Epithelial cell of prostate (primary cell): ENCODE data around the gene ATF7.
"Not testable (repeated sequence)": the region's sequence is repeated elsewhere in the genome, so short reads cannot be mapped to it uniquely, and the experiment has no call there.

Experiments used
- DNase-seq: peaks from one replicate; pipeline ENCODE4 v3.0.0-alpha.2; 2011; ENCODE audit warnings: low read depth, low spot score
- H3K27ac ChIP-seq: fragments of 450-650 bp; 2 replicates; pipeline ENCODE4 v1.5.1; 2017; ENCODE audit warnings: mild to moderate bottlenecking

The ATF7 gene

GRCh38 chr12:53492188-53492587, 134.0 kb downstream of the ATF7 start:
- no peak overlapping the region for H3K27ac ChIP-seq
- no peak for DNase-seq

GRCh38 chr12:53489242-53489864, 136.8 kb downstream of the ATF7 start:
- DNase-seq = no peak
- no peak overlapping the region for H3K27ac ChIP-seq

GRCh38 chr12:53486736-53487487, 139.3 kb downstream of the ATF7 start:
- H3K27ac ChIP-seq = no peak overlapping the region
- DNase-seq = no peak

GRCh38 chr12:53485955-53486735, 140.0 kb downstream of the ATF7 start:
- DNase-seq = no peak
- H3K27ac ChIP-seq = no peak overlapping the region

- DNase-seq = peak; percentile 67
- H3K27ac ChIP-seq = peak overlapping the region; percentile 72
Measured at GRCh38 chr12:53484686-53485575, 141.3 kb downstream of the ATF7 start.

GRCh38 chr12:53483979-53484377, 142.2 kb downstream of the ATF7 start:
- DNase-seq = no peak
- H3K27ac ChIP-seq = peak overlapping the region; percentile 72

- peak overlapping the region; percentile 72 for H3K27ac ChIP-seq
- no peak for DNase-seq
Measured at GRCh38 chr12:53483225-53483978, 142.8 kb downstream of the ATF7 start.

GRCh38 chr12:53482626-53483168, 143.5 kb downstream of the ATF7 start:
- no peak for DNase-seq
- H3K27ac ChIP-seq = peak overlapping the region; percentile 72

GRCh38 chr12:53481939-53482586, 144.1 kb downstream of the ATF7 start:
- peak overlapping the region; percentile 72 for H3K27ac ChIP-seq
- no peak for DNase-seq

GRCh38 chr12:53481458-53481857, 144.7 kb downstream of the ATF7 start:
- H3K27ac ChIP-seq = peak overlapping the region; percentile 72
- not testable (repeated sequence) for DNase-seq

- H3K27ac ChIP-seq = peak overlapping the region; percentile 72
- DNase-seq = no peak
Measured at GRCh38 chr12:53480491-53481442, 145.4 kb downstream of the ATF7 start.

- no peak for DNase-seq
- H3K27ac ChIP-seq = peak overlapping the region; percentile 72
Measured at GRCh38 chr12:53479331-53479730, 146.9 kb downstream of the ATF7 start.

- no peak for DNase-seq
- peak overlapping the region; percentile 72 for H3K27ac ChIP-seq
Measured at GRCh38 chr12:53478865-53479264, 147.3 kb downstream of the ATF7 start.

- H3K27ac ChIP-seq = no peak overlapping the region
- no peak for DNase-seq
Measured at GRCh38 chr12:53476769-53477209, 149.4 kb downstream of the ATF7 start.

- no peak for DNase-seq
- no peak overlapping the region for H3K27ac ChIP-seq
Measured at GRCh38 chr12:53474819-53475218, 151.4 kb downstream of the ATF7 start.

GRCh38 chr12:53474077-53474476, 152.1 kb downstream of the ATF7 start:
- H3K27ac ChIP-seq = no peak overlapping the region
- no peak for DNase-seq

GRCh38 chr12:53472056-53472582, 154.1 kb downstream of the ATF7 start:
- no peak for DNase-seq
- no peak overlapping the region for H3K27ac ChIP-seq
